Neural progenitor cell (in vitro differentiated cells): ENCODE results near the gene ZNF77.

ENCODE experiments used
- EZH2 ChIP-seq: fragments of 200-600 bp; sonication (generic); IDR thresholded peaks from 2 replicates; pipeline ENCODE4 v1.6.1; 2017; ENCODE audit warnings: antibody characterized with exemption, mild to moderate bottlenecking, moderate library complexity
- TF ChIP-seq, protein P1 (sequence below): fragments of 200-600 bp; sonication (generic); IDR thresholded peaks from 2 replicates; pipeline ENCODE4 v1.5.1; 2017; ENCODE audit warnings: antibody characterized with exemption, mild to moderate bottlenecking

DNA sequence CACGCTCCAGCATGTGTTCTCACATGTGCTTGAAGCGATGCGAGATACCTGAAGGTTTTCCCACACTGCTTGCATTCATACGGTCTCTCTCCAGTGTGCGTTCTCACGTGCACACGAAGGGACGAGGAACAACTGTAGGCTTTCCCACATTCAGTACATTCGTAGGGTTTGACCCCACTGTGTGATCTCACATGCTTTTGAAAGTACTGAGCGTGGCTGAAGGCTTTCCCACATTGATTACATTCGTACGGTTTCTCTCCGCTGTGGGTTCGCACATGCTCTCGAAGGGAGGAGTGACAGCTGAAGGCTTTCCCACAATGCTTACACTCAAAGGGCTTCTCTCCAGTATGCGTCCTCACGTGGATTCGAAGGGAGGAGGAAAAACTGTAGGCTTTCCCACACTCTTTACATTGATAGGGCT, 11.3 kb downstream of the ZNF77 start:
- TF ChIP-seq, protein P1, sequence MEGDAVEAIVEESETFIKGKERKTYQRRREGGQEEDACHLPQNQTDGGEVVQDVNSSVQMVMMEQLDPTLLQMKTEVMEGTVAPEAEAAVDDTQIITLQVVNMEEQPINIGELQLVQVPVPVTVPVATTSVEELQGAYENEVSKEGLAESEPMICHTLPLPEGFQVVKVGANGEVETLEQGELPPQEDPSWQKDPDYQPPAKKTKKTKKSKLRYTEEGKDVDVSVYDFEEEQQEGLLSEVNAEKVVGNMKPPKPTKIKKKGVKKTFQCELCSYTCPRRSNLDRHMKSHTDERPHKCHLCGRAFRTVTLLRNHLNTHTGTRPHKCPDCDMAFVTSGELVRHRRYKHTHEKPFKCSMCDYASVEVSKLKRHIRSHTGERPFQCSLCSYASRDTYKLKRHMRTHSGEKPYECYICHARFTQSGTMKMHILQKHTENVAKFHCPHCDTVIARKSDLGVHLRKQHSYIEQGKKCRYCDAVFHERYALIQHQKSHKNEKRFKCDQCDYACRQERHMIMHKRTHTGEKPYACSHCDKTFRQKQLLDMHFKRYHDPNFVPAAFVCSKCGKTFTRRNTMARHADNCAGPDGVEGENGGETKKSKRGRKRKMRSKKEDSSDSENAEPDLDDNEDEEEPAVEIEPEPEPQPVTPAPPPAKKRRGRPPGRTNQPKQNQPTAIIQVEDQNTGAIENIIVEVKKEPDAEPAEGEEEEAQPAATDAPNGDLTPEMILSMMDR = no peak
- TF ChIP-seq EZH2 = no peak
